Prostate gland (tissue), 2 donors: ENCODE data around the gene SCNN1A.

ENCODE experiments used
- POLR2A ChIP-seq: fragments of 450-650 bp; IDR thresholded peaks from one replicate; pipeline ENCODE4 v1.6.1; 2016; ENCODE audit warnings: antibody characterized with exemption, mild to moderate bottlenecking
- POLR2AphosphoS5 ChIP-seq: sonication (generic); formaldehyde crosslinking; IDR thresholded peaks from one replicate; pipeline ENCODE4 v1.6.1; 2017; ENCODE audit warnings: antibody characterized with exemption
- TF ChIP-seq, protein P1 (sequence below), 4 experiments: fragments of 200-600 bp in 2 of 4; fragments of 450-650 bp in 2 of 4; sonication (generic) in 2 of 4; IDR thresholded peaks; 1 replicate in 3 of 4; 2 replicates in 1 of 4; pipeline ENCODE4 v1.5.1; 2016 to 2019; ENCODE audit warnings: antibody characterized with exemption in 4 of 4, mild to moderate bottlenecking in 2 of 4, moderate library complexity in 2 of 4

DNA sequence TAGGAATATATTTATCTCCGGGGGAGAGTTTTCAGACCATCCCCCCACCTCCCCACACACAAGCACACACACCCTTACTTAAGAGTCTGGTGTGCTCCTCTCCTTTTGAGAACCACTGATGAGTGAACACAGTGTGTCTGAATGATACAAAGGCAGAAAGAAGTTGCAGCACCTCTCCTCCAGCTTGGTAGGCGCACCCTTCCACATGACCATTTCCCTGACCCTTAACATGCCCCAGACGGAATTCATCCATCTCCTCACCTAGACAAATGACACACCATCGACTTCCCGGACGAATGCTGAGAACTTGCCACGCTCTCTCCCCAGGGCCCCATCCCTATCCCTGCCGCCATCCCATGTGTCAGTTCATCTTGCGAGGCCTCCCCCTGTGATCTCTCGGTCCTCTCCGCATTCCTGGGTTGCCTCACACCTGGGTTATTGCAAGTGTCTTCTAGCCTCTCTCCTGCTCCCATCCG is 37.4 kb downstream of the SCNN1A start:
- no peak for TF ChIP-seq POLR2A
- TF ChIP-seq, protein P1, sequence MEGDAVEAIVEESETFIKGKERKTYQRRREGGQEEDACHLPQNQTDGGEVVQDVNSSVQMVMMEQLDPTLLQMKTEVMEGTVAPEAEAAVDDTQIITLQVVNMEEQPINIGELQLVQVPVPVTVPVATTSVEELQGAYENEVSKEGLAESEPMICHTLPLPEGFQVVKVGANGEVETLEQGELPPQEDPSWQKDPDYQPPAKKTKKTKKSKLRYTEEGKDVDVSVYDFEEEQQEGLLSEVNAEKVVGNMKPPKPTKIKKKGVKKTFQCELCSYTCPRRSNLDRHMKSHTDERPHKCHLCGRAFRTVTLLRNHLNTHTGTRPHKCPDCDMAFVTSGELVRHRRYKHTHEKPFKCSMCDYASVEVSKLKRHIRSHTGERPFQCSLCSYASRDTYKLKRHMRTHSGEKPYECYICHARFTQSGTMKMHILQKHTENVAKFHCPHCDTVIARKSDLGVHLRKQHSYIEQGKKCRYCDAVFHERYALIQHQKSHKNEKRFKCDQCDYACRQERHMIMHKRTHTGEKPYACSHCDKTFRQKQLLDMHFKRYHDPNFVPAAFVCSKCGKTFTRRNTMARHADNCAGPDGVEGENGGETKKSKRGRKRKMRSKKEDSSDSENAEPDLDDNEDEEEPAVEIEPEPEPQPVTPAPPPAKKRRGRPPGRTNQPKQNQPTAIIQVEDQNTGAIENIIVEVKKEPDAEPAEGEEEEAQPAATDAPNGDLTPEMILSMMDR (IDR thresholded peaks at IDR 0.05) = no peak
- no peak for TF ChIP-seq POLR2AphosphoS5
